Ascending aorta (tissue), 2 donors: ENCODE results near the gene TGOLN2. TPM values are rescaled to one million over a fixed set of nuclear protein-coding genes. Genes with fewer than 3 reads are reported as not detected.
"Not testable (repeated sequence)": the region's sequence is repeated elsewhere in the genome, so short reads cannot be mapped to it uniquely, and the experiment has no call there.

Source experiments
- DNase-seq, 2 donors: peaks; one replicate each; pipeline ENCODE4 v3.0.0-alpha.2; 2019; ENCODE audit warnings: low spot score in 2 of 2
- H3K27ac ChIP-seq, 2 donors: fragments of 200-600 bp; sonication (generic); one replicate each; pipeline ENCODE4 v1.5.1; 2016 to 2017; ENCODE audit warnings: mild to moderate bottlenecking in 1 of 2
- H3K27me3 ChIP-seq: fragments of 200-600 bp; sonication (generic); one replicate; pipeline ENCODE4 v1.5.1; 2017
- H3K36me3 ChIP-seq, 2 donors: fragments of 200-600 bp; sonication (generic); one replicate each; pipeline ENCODE4 v1.5.1; 2016
- H3K4me1 ChIP-seq, 2 donors: fragments of 200-600 bp; sonication (generic); one replicate each; pipeline ENCODE4 v1.5.1; 2016 to 2017; ENCODE audit warnings: mild to moderate bottlenecking in 1 of 2
- H3K4me3 ChIP-seq, 2 donors: fragments of 200-600 bp; sonication (generic); one replicate each; pipeline ENCODE4 v1.5.1; 2016 to 2017; ENCODE audit warnings: mild to moderate bottlenecking in 1 of 2
- H3K9me3 ChIP-seq, 2 donors: fragments of 200-600 bp; sonication (generic); one replicate each; pipeline ENCODE4 v1.5.1; 2016
- intact Hi-C: fragments of 100-400 bp; cut with DNase I; formaldehyde crosslinking; loops from one replicate; pipeline ENCODE4 v1.15.1; 2023
- total RNA-seq: library from RNA; depleted of rRNA; stranded (reverse); fragments of >200 nt; gene quantifications from one replicate; pipeline ENCODE4 v1.1.0, GENCODE V29; 2016
- TF ChIP-seq, protein P1 (sequence below), 3 experiments: fragments of 200-600 bp in 2 of 3; fragments of 450-650 bp in 1 of 3; sonication (generic) in 2 of 3; IDR thresholded peaks; one replicate each; pipeline ENCODE4 v1.5.1; 2016 to 2019; ENCODE audit warnings: antibody characterized with exemption in 3 of 3, mild to moderate bottlenecking in 1 of 3, moderate library complexity in 1 of 3

TGOLN2 gene
- total RNA-seq, 1 donor from 2014 or later: 111 TPM

- H3K9me3 ChIP-seq: no peaks in the 10 kb centered on the region
- intact Hi-C loops: no loop called here
- H3K27me3 ChIP-seq: no peaks in the 10 kb centered on the region
- no peak overlapping the region for H3K27ac ChIP-seq
- TF ChIP-seq, protein P1, sequence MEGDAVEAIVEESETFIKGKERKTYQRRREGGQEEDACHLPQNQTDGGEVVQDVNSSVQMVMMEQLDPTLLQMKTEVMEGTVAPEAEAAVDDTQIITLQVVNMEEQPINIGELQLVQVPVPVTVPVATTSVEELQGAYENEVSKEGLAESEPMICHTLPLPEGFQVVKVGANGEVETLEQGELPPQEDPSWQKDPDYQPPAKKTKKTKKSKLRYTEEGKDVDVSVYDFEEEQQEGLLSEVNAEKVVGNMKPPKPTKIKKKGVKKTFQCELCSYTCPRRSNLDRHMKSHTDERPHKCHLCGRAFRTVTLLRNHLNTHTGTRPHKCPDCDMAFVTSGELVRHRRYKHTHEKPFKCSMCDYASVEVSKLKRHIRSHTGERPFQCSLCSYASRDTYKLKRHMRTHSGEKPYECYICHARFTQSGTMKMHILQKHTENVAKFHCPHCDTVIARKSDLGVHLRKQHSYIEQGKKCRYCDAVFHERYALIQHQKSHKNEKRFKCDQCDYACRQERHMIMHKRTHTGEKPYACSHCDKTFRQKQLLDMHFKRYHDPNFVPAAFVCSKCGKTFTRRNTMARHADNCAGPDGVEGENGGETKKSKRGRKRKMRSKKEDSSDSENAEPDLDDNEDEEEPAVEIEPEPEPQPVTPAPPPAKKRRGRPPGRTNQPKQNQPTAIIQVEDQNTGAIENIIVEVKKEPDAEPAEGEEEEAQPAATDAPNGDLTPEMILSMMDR (IDR thresholded peaks at IDR 0.05): no peak
- peaks cover 38 to 80% of the 10 kb centered on the region in 2 donors for H3K36me3 ChIP-seq
- peaks cover 0 to 25% of the 10 kb centered on the region in 2 donors for H3K4me1 ChIP-seq
- H3K4me3 ChIP-seq: no peak overlapping the region
- no peak for DNase-seq
Observed at GRCh38 chr2:85318222-85319074, 9.3 kb downstream of the TGOLN2 start.

DNA sequence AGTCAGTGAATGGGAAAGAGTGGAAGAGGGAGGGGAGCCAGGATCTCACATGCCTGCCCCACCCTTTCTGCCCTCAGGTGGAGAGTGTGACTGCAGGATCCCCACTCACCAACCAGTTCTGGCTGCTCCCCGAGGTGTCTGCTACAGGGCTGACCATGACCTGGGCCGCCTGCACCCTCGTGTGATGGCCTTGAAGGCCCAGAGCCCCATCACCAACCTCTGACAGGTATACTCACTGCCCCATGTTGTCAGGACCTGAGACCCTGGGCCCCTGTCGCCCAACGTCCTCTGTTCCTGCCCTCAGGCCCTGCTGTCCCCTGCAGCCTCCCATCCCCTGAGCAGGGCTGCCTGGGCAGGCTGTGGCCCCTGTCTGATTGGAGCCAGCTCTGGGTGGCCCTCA lies 11.9 kb downstream of the TGOLN2 start:
- DNase-seq, H3K27me3 ChIP-seq, H3K9me3 ChIP-seq, H3K4me3 ChIP-seq, intact Hi-C loops, H3K27ac ChIP-seq: not testable (repeated sequence)
- Histone ChIP-seq H3K4me1 (peaks cover 0 to 12% of the 10 kb centered on the region in 2 donors), H3K36me3 (peaks cover 24 to 57% of the 10 kb centered on the region in 2 donors)

DNA sequence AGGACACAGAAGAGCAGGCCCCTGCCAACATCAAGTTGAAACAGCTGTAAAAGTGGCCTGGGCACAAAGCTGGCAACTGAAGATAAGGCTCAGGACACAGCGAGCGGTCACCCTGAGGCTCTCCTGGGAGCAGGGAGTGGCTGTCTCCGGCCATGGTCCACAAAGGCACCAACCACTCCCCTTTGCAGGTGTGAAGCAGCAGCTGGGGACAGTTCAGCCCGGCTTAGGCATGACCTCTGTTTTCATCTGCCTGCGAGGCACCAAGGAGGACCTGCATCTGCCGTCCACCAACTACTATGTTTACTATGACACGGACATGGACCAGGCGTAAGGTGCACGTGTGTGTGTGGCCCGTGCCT lies 12.9 kb downstream of the TGOLN2 start:
- Histone ChIP-seq H3K36me3 (peaks cover 19 to 48% of the 10 kb centered on the region in 2 donors), H3K9me3 (no peaks in the 10 kb centered on the region), H3K27me3 (no peaks in the 10 kb centered on the region), H3K4me3 (no peak overlapping the region), H3K27ac (no peak overlapping the region), H3K4me1 (peaks cover 0 to 7% of the 10 kb centered on the region in 2 donors)
- TF ChIP-seq, protein P1 (IDR thresholded peaks at IDR 0.05): no peak
- intact Hi-C loops: no loop called here
- no peak for DNase-seq

DNA sequence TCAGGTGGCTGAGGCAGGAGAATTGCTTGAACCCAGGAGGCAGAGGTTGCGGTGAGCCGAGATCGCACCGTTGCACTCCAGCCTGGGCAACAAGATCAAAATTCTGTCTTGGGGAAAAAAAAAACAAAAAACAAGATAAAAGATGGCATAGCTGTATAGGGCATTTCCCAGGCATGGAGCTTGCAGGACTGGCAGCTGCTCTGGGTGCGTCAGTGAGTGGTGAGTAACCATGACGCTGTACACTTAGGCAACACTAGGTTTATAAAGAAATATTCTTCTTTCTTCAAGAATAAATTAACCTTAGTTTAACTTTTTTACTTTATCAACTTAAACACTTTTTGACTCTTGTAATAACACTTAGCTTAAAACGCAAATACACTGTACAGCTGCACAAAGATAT lies 15.4 kb downstream of the TGOLN2 start:
- peak overlapping the region in 1 of 2 donors; percentile 22 for H3K27ac ChIP-seq

GRCh38 chr2:85310330-85310729 lies 17.5 kb downstream of the TGOLN2 start:
- intact Hi-C loops: no loop called here
- H3K36me3 ChIP-seq: peaks cover 34 to 42% of the 10 kb centered on the region in 2 donors
- H3K27me3 ChIP-seq: no peaks in the 10 kb centered on the region
- TF ChIP-seq, protein P1 (IDR thresholded peaks at IDR 0.05): no peak
- peaks cover 4 to 8% of the 10 kb centered on the region in 2 donors for H3K4me1 ChIP-seq
- DNase-seq: no peak
- no peak overlapping the region for H3K4me3 ChIP-seq
- H3K9me3 ChIP-seq: no peaks in the 10 kb centered on the region
- peak overlapping the region in 1 of 2 donors; percentile 66 for H3K27ac ChIP-seq

More for the DNA sequence above, 15.4 kb downstream of the TGOLN2 start:
- no peaks in the 10 kb centered on the region for H3K9me3 ChIP-seq
- H3K36me3 ChIP-seq: peaks cover 22 to 39% of the 10 kb centered on the region in 2 donors
- H3K27me3 ChIP-seq: no peaks in the 10 kb centered on the region
- peaks cover 4 to 8% of the 10 kb centered on the region in 2 donors for H3K4me1 ChIP-seq
- TF ChIP-seq, protein P1 (IDR thresholded peaks at IDR 0.05): no peak
- no peak for DNase-seq
- no peak overlapping the region for H3K4me3 ChIP-seq
- intact Hi-C loops: no loop called here

- Histone ChIP-seq H3K4me3 (no peak overlapping the region), H3K36me3 (peaks cover 37 to 42% of the 10 kb centered on the region in 2 donors), H3K4me1 (peaks cover 4 to 8% of the 10 kb centered on the region in 2 donors), H3K9me3 (no peaks in the 10 kb centered on the region), H3K27me3 (no peaks in the 10 kb centered on the region), H3K27ac (peak overlapping the region; percentile 64 to 66)
- no peak for DNase-seq
- intact Hi-C loops: no loop called here
- TF ChIP-seq, protein P1 (IDR thresholded peaks at IDR 0.05): no peak
Observed at GRCh38 chr2:85309699-85310321, 18.0 kb downstream of the TGOLN2 start.
